OCI-LY3 (cell line): ENCODE results near the gene PC.

Experiments used
- H2AFZ ChIP-seq: fragments of 200-600, 300-600 bp; shearing (Covaris generic); 2 replicates; pipeline ENCODE4 v1.6.0; 2014; ENCODE audit warnings: antibody characterized with exemption, low read depth, low read length
- H3K27ac ChIP-seq: fragments of 200-600, 300-600 bp; sonication (generic); 2 replicates; pipeline ENCODE4 v1.5.1; 2014; ENCODE audit warnings: mild to moderate bottlenecking, low read length, moderate library complexity, mixed read lengths
- H3K27me3 ChIP-seq: fragments of 200-600, 300-600 bp; sonication (generic); 2 replicates; pipeline ENCODE4 v1.6.1; 2014; ENCODE audit warnings: low read depth, low read length, mixed read lengths
- H3K36me3 ChIP-seq: fragments of 200-600, 300-600 bp; sonication (generic); replicated peaks from 2 replicates; pipeline ENCODE3; 2014; ENCODE audit warnings: low read depth, low read length, mixed read lengths
- H3K4me1 ChIP-seq: fragments of 300-600, 200-600 bp; sonication (generic); 2 replicates; pipeline ENCODE4 v1.6.1; 2014; ENCODE audit warnings: low read length, mixed read lengths
- H3K4me2 ChIP-seq: fragments of 200-600, 300-600 bp; sonication (generic); 2 replicates; pipeline ENCODE4 v1.6.1; 2014; ENCODE audit warnings: low read length, mixed read lengths
- H3K4me3 ChIP-seq: fragments of 300-600, 200-600 bp; sonication (generic); 2 replicates; pipeline ENCODE4 v1.5.1; 2014; ENCODE audit warnings: antibody characterized with exemption, mild to moderate bottlenecking, low read length, moderate library complexity
- H3K79me2 ChIP-seq: fragments of 300-600, 200-600 bp; shearing (Covaris generic); 2 replicates; pipeline ENCODE4 v1.6.1; 2014; ENCODE audit warnings: mild to moderate bottlenecking, low read length, mixed read lengths
- H3K9ac ChIP-seq: fragments of 300-600, 200-600 bp; shearing (Covaris generic); 2 replicates; pipeline ENCODE4 v1.6.0; 2014; ENCODE audit warnings: mild to moderate bottlenecking, low read length, moderate library complexity
- H3K9me3 ChIP-seq: fragments of 200-600, 300-600 bp; shearing (Covaris generic); 2 replicates; pipeline ENCODE4 v1.6.1; 2014; ENCODE audit warnings: low read length, mixed read lengths; ENCODE audit not compliant: insufficient read depth
- H4K20me1 ChIP-seq: fragments of 200-600, 300-600 bp; sonication (generic); 2 replicates; pipeline ENCODE4 v1.6.1; 2016; ENCODE audit warnings: low read length, mixed read lengths; ENCODE audit not compliant: insufficient read depth
- EZH2phosphoT487 ChIP-seq: fragments of 200-600 bp; shearing (Covaris generic); IDR thresholded peaks from 2 replicates; pipeline ENCODE4 v1.6.1; 2018; ENCODE audit warnings: antibody characterized with exemption, mixed run types, low read depth
- TF ChIP-seq, protein P1 (sequence below): fragments of 200-600, 300-600 bp; sonication (generic); IDR thresholded peaks from 2 replicates; pipeline ENCODE4 v1.5.1; 2014; ENCODE audit warnings: antibody characterized with exemption, low read length, low read depth

PC gene

DNA sequence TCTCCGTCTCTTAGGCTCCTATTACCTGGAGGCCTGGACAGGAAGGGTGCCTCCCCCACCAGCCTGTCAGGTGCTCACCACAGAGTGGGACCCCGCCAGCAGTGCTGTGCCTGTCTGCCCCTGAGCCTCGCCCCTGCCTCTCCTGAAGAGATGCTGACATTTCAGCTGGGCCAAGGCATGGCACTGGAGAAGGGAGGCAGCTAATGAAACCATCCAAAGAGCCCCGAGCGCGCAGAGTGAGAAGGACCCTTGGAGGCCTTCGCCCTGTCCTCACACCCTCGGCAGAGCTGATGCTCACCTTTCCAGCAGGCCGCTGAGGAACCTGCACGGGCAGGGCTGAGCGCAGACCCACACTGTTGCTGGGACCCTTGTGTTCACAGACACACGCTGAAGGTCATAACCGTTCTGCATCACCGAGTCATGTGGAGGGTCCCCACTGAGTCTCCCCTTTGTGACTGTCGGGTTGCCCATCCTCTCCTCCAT is 103.4 kb downstream of the PC start:
- Histone ChIP-seq H3K36me3 (peaks cover 4% of the 10 kb centered on the region), H3K4me1 (peaks cover 22% of the 10 kb centered on the region), H3K9ac (no peak overlapping the region), H3K27ac (no peak overlapping the region), H4K20me1 (no peaks in the 10 kb centered on the region), H3K27me3 (no peaks in the 10 kb centered on the region), H3K4me3 (no peak overlapping the region), H3K4me2 (no peak overlapping the region), H3K9me3 (no peaks in the 10 kb centered on the region), H2AFZ (no peak overlapping the region), H3K79me2 (peaks cover 8% of the 10 kb centered on the region)
- TF ChIP-seq, protein P1, sequence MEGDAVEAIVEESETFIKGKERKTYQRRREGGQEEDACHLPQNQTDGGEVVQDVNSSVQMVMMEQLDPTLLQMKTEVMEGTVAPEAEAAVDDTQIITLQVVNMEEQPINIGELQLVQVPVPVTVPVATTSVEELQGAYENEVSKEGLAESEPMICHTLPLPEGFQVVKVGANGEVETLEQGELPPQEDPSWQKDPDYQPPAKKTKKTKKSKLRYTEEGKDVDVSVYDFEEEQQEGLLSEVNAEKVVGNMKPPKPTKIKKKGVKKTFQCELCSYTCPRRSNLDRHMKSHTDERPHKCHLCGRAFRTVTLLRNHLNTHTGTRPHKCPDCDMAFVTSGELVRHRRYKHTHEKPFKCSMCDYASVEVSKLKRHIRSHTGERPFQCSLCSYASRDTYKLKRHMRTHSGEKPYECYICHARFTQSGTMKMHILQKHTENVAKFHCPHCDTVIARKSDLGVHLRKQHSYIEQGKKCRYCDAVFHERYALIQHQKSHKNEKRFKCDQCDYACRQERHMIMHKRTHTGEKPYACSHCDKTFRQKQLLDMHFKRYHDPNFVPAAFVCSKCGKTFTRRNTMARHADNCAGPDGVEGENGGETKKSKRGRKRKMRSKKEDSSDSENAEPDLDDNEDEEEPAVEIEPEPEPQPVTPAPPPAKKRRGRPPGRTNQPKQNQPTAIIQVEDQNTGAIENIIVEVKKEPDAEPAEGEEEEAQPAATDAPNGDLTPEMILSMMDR, result no peak
- TF ChIP-seq EZH2phosphoT487, result no peak

DNA sequence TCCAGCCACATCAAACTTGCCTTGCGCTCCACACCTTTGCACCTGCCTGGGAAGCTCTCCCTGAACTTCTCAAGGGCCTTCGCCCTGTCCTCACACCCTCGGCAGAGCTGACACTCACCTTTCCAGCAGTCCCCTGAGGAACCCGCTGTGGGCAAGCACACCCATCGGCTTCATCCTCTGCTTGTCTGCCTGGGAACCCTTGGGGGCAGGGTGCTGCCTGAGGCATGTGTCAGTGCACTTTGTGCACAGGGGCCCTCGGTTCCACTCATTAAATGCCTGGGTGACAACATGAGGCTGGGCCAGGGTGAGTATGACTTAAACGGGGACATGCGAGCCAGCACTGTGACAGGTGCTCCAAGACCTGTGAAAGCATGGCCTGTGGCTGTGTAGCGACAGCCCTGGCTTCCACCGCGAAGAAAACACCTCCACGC is 103.9 kb downstream of the PC start:
- H3K27me3 ChIP-seq, result no peaks in the 10 kb centered on the region
- peaks cover 4% of the 10 kb centered on the region for H3K36me3 ChIP-seq
- no peaks in the 10 kb centered on the region for H3K9me3 ChIP-seq
- no peak overlapping the region for H3K4me2 ChIP-seq
- H3K27ac ChIP-seq, result no peak overlapping the region
- no peaks in the 10 kb centered on the region for H4K20me1 ChIP-seq
- TF ChIP-seq, protein P1, result no peak
- no peak for TF ChIP-seq EZH2phosphoT487
- H2AFZ ChIP-seq, result no peak overlapping the region
- peaks cover 22% of the 10 kb centered on the region for H3K4me1 ChIP-seq
- H3K9ac ChIP-seq, result no peak overlapping the region
- peaks cover 8% of the 10 kb centered on the region for H3K79me2 ChIP-seq
- H3K4me3 ChIP-seq, result no peak overlapping the region

DNA sequence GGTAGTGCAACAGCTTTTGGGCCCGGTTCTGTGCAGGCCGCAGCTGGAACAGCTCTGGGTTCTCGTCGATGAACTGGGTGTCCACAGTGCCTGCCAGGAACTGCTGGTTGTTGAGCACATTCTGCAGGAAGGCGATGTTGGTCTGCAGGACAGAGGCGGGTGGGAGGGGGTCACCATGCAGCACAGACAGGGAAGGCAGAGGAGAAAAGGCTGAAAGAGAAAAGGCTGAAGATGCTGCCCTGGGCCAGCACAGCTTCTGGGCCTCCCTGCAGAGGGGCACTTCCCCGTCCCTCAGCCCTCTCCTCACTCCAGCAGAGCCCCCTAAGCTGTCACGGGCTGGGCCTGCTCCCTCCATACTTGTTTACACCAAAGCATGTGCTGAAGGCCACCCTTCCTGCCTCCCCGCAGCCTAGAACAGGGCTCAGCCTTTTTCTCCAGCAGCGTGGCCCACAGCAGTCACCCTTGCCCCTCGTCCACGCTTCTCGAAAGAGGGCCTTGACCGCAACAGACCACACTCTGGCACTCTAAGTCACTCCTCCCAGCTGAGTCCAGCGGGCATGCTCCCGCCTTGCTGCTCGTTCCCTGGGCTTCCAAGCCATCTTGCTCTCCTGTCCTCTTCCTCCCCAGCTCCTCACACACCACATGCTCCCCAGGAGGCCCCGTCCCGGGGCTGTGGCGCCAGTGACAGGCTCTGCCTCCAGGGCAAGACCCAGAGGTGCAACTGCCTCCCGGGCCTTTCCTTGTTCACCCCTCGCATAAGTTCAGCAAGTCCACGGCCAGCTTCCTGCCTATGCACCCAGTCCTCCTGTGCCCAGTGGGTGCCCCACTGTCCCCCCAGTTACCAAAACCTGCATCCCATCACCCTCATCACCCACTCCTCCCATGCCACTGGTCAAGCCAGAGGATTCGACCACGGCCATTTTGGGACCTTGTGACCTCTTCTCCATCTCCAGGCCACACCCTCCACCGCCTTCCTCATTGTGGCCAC is 104.6 kb downstream of the PC start:
- no peak overlapping the region for H3K27ac ChIP-seq
- H2AFZ ChIP-seq, result no peak overlapping the region
- no peaks in the 10 kb centered on the region for H3K27me3 ChIP-seq
- H3K4me2 ChIP-seq, result no peak overlapping the region
- H4K20me1 ChIP-seq, result no peaks in the 10 kb centered on the region
- peaks cover 22% of the 10 kb centered on the region for H3K4me1 ChIP-seq
- H3K4me3 ChIP-seq, result no peak overlapping the region
- no peak for TF ChIP-seq EZH2phosphoT487
- TF ChIP-seq, protein P1, result no peak
- H3K9me3 ChIP-seq, result no peaks in the 10 kb centered on the region
- H3K36me3 ChIP-seq, result peaks cover 2% of the 10 kb centered on the region
- peaks cover 8% of the 10 kb centered on the region for H3K79me2 ChIP-seq
- no peak overlapping the region for H3K9ac ChIP-seq

DNA sequence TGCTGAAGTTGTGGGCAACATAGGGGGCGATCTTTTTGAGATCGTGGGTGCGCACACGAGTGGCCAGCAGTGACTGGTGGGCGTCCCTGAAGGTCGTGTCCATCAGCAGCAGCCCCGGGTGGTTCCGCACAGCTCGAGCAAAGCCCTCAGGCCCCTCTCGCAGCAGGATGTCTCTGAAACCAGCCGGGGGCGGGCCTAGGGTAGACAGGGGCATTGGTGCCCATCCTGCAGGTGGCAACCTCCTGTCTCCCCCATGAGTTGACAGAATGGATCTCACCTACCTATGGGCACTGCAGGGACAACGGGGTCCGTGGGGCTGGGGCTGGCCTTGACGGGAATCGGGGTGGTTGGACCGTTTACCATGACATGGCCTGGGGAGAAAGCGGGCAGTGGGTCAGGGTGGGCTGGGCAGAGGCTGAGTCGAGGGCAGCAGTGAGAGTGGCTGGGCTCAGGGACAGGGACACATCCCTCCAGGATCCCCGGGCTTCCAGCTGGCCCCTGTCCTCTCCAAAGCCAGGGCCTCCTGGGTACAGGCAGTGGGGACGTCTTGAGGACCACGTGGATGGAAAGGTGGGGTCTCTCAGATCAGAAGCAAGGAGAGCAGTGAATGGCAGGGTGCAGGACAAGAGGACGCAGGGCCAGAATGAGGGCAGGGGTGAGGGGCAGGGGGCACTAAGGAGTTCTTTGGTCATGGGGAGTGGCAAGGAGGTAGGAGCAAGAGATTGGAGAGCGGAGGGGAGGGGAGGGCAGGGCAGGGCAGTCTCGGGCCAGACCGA is 105.5 kb downstream of the PC start:
- Histone ChIP-seq H3K9me3 (no peaks in the 10 kb centered on the region), H3K4me3 (no peak overlapping the region), H4K20me1 (no peaks in the 10 kb centered on the region), H3K36me3 (peaks cover 2% of the 10 kb centered on the region), H2AFZ (peak overlapping the region; percentile 81; the same call in 1 of the 2 replicates), H3K9ac (no peak overlapping the region), H3K27ac (no peak overlapping the region), H3K4me1 (peaks cover 19% of the 10 kb centered on the region), H3K79me2 (peaks cover 4% of the 10 kb centered on the region), H3K4me2 (no peak overlapping the region), H3K27me3 (no peaks in the 10 kb centered on the region)
- no peak for TF ChIP-seq EZH2phosphoT487
- TF ChIP-seq, protein P1, result no peak
